ENCODE data around the gene XRN1.
"Not testable (repeated sequence)": the region's sequence is repeated elsewhere in the genome, so short reads cannot be mapped to it uniquely, and the experiment has no call there.

XRN1 gene

DNA sequence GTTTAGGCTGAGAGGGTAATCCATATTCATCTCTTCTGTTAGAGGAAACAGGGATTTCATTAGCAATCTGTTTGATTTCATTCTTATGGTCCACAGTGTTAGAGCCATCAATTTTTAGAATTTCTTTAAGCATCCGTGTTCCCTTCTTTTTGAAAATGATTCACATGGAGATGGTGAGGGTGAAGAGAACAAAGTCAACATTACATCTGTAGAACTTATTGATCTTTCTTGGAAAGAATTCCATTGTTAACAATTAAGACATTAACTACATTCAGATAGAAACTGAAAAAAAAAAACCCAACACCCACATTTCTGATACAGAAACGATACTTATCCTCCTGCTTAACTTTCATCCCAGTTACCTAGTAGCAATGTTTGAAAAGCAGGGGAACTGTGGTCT is 115.4 kb downstream of the XRN1 start:
- TF ChIP-seq CTCF (IDR thresholded peaks at IDR 0.05; ENCODE audit: control insufficient read depth, insufficient read depth, low read depth, low read length, missing control alignments): no peak
- DNase-seq (ENCODE audit: low read depth): no peak

DNA sequence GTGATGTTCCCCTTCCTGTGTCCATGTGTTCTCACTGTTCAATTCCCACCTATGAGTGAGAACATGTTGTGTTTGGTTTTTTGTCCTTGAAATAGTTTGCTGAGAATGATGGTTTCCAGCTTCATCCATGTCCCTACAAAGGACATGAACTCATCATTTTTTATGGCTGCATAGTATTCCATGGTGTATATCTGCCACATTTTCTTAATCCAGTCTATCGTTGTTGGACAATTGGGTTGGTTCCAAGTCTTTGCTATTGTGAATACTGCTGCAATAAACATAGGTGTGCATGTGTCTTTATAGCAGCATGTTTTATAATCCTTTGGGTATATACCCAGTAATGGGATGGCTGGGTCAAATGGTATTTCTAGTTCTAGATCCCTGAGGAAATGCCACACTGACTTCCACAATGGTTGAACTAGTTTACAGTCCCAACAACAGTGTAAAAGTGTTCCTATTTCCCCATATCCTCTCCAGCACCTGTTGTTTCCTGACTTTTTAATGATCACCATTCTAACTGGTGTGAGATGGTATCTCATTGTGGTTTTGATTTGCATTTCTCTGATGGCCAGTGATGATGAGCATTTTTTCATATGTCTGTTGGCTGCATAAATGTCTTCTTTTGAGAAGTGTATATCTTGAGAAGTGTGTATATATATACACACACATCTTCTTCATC is 123.4 kb downstream of the XRN1 start:
- not testable (repeated sequence) for H3K4me3 ChIP-seq (ENCODE audit: control insufficient read depth, low read depth, low read length); DNase-seq (ENCODE audit: low read depth)

More for the DNA sequence above, 115.4 kb downstream of the XRN1 start:
- no peak overlapping the region for H3K4me3 ChIP-seq (ENCODE audit: control insufficient read depth, low read depth, low read length)

- DNase-seq (ENCODE audit: low read depth): no peak
- TF ChIP-seq CTCF (IDR thresholded peaks at IDR 0.05; ENCODE audit: control insufficient read depth, insufficient read depth, low read depth, low read length, missing control alignments): no peak
- no peak overlapping the region for H3K4me3 ChIP-seq (ENCODE audit: control insufficient read depth, low read depth, low read length)
These were observed 127.9 kb downstream of the XRN1 start for GRCh38 chr3:142319912-142320311.

GRCh38 chr3:142319094-142319493 is 128.7 kb downstream of the XRN1 start:
- H3K4me3 ChIP-seq (ENCODE audit: control insufficient read depth, low read depth, low read length): no peak overlapping the region
- no peak for TF ChIP-seq CTCF (IDR thresholded peaks at IDR 0.05; ENCODE audit: control insufficient read depth, insufficient read depth, low read depth, low read length, missing control alignments)
- DNase-seq (ENCODE audit: low read depth): peak; percentile 13

- DNase-seq (ENCODE audit: low read depth): peak; percentile 18
- no peak overlapping the region for H3K4me3 ChIP-seq (ENCODE audit: control insufficient read depth, low read depth, low read length)
- TF ChIP-seq CTCF (IDR thresholded peaks at IDR 0.05; ENCODE audit: control insufficient read depth, insufficient read depth, low read depth, low read length, missing control alignments): no peak
These were observed 129.5 kb downstream of the XRN1 start for GRCh38 chr3:142318331-142318730.

DNA sequence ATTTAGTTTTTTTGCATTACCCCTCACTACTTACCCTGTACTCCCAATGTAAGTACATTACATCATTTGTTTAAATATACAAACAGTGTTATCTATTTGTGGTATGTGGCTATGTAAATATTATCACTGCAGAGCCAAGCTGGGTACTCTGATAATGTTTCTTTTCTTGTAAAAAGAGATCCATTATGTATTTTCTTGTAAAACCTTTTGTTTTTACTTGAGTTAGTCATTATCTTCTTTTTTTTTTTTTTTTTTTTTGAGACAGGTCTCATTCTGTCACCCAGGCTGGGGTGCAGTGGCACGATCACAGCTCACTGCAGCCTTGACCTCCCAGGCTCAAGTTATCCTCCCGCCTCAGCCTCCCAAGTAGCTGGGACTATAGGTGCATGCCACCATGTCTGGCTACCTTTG is 131.9 kb downstream of the XRN1 start:
- not testable (repeated sequence) for H3K4me3 ChIP-seq (ENCODE audit: control insufficient read depth, low read depth, low read length); DNase-seq (ENCODE audit: low read depth)

GRCh38 chr3:142315083-142315482 is 132.8 kb downstream of the XRN1 start:
- DNase-seq (ENCODE audit: low read depth): peak; percentile 59
- no peak for TF ChIP-seq CTCF (IDR thresholded peaks at IDR 0.05; ENCODE audit: control insufficient read depth, insufficient read depth, low read depth, low read length, missing control alignments)
- H3K4me3 ChIP-seq (ENCODE audit: control insufficient read depth, low read depth, low read length): no peak overlapping the region

GRCh38 chr3:142310439-142310838 is 137.4 kb downstream of the XRN1 start:
- TF ChIP-seq CTCF (IDR thresholded peaks at IDR 0.05; ENCODE audit: control insufficient read depth, insufficient read depth, low read depth, low read length, missing control alignments): no peak
- no peak overlapping the region for H3K4me3 ChIP-seq (ENCODE audit: control insufficient read depth, low read depth, low read length)
- DNase-seq (ENCODE audit: low read depth): no peak

- not testable (repeated sequence) for H3K4me3 ChIP-seq (ENCODE audit: control insufficient read depth, low read depth, low read length); DNase-seq (ENCODE audit: low read depth)
These were observed 145.0 kb downstream of the XRN1 start for GRCh38 chr3:142302847-142303246.
